Gastrocnemius medialis (tissue), 4 donors: ENCODE data around the gene PSORS1C2.

ENCODE experiments used
- POLR2A ChIP-seq, 2 donors: fragments of 450-650 bp; IDR thresholded peaks; one replicate each; pipeline ENCODE4 v1.6.1; 2017; ENCODE audit warnings: antibody characterized with exemption in 2 of 2, mild to moderate bottlenecking in 2 of 2, moderate library complexity in 2 of 2
- TF ChIP-seq, protein P1 (sequence below), 5 experiments: fragments of 450-650 bp in 3 of 5; fragments of 200-600 bp in 2 of 5; sonication (generic) in 2 of 5; IDR thresholded peaks in 4 of 5; conservative IDR thresholded peaks in 1 of 5; 1 replicate in 4 of 5; 2 replicates in 1 of 5; pipeline ENCODE4 v1.5.1; 2016 to 2019; ENCODE audit warnings: antibody characterized with exemption in 5 of 5, mild to moderate bottlenecking in 3 of 5, moderate library complexity in 3 of 5

DNA sequence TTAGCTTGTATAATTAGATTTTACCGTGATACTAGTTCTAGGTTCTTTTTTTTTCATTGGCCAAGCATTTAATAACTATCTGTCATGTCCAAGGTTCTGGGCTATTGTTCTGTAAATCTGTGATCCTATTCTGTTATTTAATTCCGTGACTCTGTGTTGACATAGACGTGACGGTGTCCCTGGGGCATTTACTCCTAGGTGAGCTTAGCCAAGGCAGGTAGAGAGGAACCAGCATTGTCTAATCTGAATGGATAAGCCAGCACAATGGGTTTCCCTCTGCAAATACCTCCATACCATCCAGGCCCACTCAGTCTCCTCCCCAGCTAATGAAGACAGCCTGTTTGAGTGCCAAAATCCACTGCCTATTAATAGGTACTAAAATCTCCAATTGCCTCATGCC is 9.7 kb downstream of the PSORS1C2 start:
- TF ChIP-seq, protein P1, sequence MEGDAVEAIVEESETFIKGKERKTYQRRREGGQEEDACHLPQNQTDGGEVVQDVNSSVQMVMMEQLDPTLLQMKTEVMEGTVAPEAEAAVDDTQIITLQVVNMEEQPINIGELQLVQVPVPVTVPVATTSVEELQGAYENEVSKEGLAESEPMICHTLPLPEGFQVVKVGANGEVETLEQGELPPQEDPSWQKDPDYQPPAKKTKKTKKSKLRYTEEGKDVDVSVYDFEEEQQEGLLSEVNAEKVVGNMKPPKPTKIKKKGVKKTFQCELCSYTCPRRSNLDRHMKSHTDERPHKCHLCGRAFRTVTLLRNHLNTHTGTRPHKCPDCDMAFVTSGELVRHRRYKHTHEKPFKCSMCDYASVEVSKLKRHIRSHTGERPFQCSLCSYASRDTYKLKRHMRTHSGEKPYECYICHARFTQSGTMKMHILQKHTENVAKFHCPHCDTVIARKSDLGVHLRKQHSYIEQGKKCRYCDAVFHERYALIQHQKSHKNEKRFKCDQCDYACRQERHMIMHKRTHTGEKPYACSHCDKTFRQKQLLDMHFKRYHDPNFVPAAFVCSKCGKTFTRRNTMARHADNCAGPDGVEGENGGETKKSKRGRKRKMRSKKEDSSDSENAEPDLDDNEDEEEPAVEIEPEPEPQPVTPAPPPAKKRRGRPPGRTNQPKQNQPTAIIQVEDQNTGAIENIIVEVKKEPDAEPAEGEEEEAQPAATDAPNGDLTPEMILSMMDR (IDR thresholded peaks at IDR 0.05 in 4 of 5, conservative IDR thresholded peaks at IDR 0.05 in 1 of 5), result no peak
- TF ChIP-seq POLR2A (IDR thresholded peaks at IDR 0.05), result no peak
